Measurements from ENCODE around the gene SLC2A5. TPM values are rescaled to one million over a fixed set of nuclear protein-coding genes. Genes with fewer than 3 reads are reported as not detected.

SLC2A5 gene
- total and polyA plus RNA-seq, 10 donors = 2.9 to 23.6 (median 6.9) TPM

DNA sequence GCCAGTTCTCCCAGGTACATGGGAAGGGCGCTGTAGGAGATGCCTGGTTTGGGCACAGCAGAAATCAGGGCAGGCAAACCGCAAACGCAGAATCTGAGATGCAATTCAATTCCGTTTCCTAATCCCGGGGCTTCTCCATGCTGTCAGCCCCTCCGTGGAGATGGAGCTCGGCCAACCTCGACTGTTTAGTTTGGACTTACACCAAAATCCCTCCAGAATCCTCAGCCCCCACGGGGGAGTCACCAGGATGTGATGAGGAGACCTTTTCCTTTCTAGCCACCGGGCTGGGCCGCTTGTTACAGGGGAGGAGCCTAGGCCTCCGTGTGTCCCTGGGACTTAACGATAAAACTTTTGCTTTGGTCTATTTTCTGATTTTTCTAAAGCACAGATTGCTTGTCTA lies 51.1 kb downstream of the SLC2A5 start:
- Histone ChIP-seq H3K9me3 (no peaks in the 10 kb centered on the region), H3K4me3 (no peak overlapping the region), H3K27me3 (replicated peaks in 1 of 7) (no peaks in the 10 kb centered on the region), H3K36me3 (no peaks in the 10 kb centered on the region), H3K4me1 (peaks cover 0 to 19% (median 0%) of the 10 kb centered on the region in 6 donors), H3K27ac (no peak overlapping the region)
- TF ChIP-seq, protein P1, sequence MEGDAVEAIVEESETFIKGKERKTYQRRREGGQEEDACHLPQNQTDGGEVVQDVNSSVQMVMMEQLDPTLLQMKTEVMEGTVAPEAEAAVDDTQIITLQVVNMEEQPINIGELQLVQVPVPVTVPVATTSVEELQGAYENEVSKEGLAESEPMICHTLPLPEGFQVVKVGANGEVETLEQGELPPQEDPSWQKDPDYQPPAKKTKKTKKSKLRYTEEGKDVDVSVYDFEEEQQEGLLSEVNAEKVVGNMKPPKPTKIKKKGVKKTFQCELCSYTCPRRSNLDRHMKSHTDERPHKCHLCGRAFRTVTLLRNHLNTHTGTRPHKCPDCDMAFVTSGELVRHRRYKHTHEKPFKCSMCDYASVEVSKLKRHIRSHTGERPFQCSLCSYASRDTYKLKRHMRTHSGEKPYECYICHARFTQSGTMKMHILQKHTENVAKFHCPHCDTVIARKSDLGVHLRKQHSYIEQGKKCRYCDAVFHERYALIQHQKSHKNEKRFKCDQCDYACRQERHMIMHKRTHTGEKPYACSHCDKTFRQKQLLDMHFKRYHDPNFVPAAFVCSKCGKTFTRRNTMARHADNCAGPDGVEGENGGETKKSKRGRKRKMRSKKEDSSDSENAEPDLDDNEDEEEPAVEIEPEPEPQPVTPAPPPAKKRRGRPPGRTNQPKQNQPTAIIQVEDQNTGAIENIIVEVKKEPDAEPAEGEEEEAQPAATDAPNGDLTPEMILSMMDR (IDR thresholded peaks at IDR 0.05 in 8 of 11, conservative IDR thresholded peaks at IDR 0.05 in 3 of 11) = no peak
- TF ChIP-seq POLR2AphosphoS5 (IDR thresholded peaks at IDR 0.05) = no peak
- no peak for TF ChIP-seq POLR2A (IDR thresholded peaks at IDR 0.05)
- 58 to 71% (median 69%) methylated on average over 12 to 13 of the region's 13 CpGs for WGBS, 5 donors
- DNase-seq = no peak
- intact Hi-C loops (cut with DNase I; ENCODE audit: low total_unique reads) = no loop called here

DNA sequence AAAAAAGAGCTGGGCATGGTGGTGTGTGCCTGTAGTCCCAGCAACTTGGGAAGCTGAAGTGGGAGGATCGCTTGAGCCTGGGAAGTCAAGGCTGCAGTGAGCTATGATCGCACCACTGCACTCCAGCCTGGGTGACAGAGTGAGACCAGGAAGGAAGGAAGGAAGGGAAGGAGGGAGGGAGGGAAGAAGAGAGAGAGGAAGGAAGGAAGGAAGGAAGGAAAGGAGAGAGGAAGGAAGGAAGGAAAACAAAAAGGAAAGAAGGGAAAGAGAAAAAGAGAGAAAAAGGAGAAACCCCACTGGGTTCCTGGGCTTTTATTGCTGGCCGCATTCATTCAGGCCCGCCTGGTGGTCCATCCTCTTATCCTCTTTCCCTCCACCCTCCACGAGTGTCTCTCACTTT lies 53.0 kb downstream of the SLC2A5 start:
- intact Hi-C loops (cut with DNase I; ENCODE audit: low total_unique reads) = no loop called here
- Histone ChIP-seq H3K9me3 (no peaks in the 10 kb centered on the region), H3K27ac (no peak overlapping the region), H3K27me3 (replicated peaks in 1 of 7) (no peaks in the 10 kb centered on the region), H3K4me1 (peaks cover 0 to 27% (median 2%) of the 10 kb centered on the region in 6 donors), H3K36me3 (no peaks in the 10 kb centered on the region), H3K4me3 (no peak overlapping the region)
- WGBS, 5 donors = 73 to 88% (median 76%) methylated on average over 5 of the region's 5 CpGs
- no peak for DNase-seq
- TF ChIP-seq POLR2A (IDR thresholded peaks at IDR 0.05) (no peak), POLR2AphosphoS5 (IDR thresholded peaks at IDR 0.05) (no peak)
- TF ChIP-seq, protein P1 (IDR thresholded peaks at IDR 0.05 in 8 of 11, conservative IDR thresholded peaks at IDR 0.05 in 3 of 11) = no peak

DNA sequence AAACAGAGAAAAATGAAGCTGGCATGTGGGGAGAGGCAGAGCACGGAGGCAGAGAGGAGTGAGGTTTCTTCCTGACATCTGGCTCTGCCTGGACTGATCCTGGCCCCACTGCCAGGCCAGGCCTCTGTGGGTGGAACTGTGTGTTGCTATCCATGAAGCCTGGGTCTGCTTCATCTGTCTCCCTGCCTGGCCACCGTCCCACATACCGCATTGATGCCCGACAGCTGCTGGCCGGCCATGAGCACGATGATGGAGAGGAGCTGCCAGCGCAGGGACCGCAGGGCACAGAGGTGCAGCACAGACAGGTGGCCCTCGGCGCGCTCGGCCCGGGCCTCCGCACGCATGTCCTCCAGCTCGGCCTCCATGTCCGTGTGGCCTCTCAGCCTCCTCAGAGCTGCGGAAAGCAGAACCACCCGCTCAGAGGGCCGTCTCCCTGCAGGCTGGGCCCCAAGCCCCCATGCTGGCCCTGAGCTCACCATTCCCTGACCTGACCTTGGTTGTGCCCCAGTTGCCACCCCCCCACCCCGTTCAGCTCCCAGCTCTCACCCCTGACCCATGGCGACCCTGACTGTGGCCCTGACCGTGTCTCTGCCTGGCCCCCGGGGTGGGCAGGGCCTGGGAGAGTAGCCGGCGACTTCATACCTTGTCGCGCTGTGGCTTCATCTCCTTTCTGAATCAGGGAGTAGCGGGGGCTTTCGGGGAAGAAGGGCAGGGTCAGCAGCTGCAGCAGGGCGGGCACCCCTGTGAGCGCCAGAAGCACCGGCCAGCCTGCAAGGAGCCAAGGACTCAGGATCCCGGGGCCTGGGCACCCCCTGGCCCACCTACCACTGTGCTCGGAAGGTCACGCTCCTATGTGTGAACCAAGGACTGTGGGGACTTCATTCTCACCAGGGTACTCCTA lies 54.7 kb downstream of the SLC2A5 start:
- DNase-seq = no peak
- intact Hi-C loops (cut with DNase I; ENCODE audit: low total_unique reads) = loop anchor here (5.0 kb wide), 1 partner anchor 88 kb away; no protein-coding TSS in a partner anchor
- Histone ChIP-seq H3K36me3 (no peaks in the 10 kb centered on the region), H3K27me3 (replicated peaks in 1 of 7) (no peaks in the 10 kb centered on the region), H3K27ac (no peak overlapping the region), H3K4me1 (peaks cover 7 to 40% (median 18%) of the 10 kb centered on the region in 6 donors), H3K9me3 (no peaks in the 10 kb centered on the region), H3K4me3 (no peak overlapping the region)
- WGBS, 5 donors = 80 to 93% (median 87%) methylated on average over 21 to 36 of the region's 36 CpGs
- TF ChIP-seq POLR2A (IDR thresholded peaks at IDR 0.05) = no peak
- TF ChIP-seq, protein P1 (IDR thresholded peaks at IDR 0.05 in 8 of 11, conservative IDR thresholded peaks at IDR 0.05 in 3 of 11) = no peak
- no peak for TF ChIP-seq POLR2AphosphoS5 (IDR thresholded peaks at IDR 0.05)

DNA sequence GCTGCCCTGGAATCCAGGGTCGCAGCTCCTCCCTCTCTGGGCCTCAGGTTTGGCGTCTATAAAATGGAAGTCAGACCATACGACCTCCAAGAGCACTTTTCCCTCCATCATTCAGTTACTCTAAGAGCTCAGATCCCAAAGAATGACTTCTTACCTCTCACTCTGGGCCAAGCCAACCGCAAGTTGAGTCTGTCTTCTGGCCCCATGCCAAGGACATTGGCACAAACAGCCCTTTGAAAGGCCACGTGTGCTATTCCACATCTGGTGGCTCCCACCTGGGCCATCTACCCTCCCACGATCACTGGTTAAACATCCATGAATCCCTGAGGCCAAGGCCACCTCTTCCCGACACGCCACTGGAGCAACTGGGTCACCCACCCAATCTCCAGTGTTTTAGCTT lies 55.6 kb downstream of the SLC2A5 start:
- Histone ChIP-seq H3K4me1 (peaks cover 7 to 41% (median 19%) of the 10 kb centered on the region in 6 donors), H3K27me3 (replicated peaks in 1 of 7) (no peaks in the 10 kb centered on the region), H3K27ac (no peak overlapping the region), H3K36me3 (no peaks in the 10 kb centered on the region), H3K4me3 (no peak overlapping the region), H3K9me3 (no peaks in the 10 kb centered on the region)
- DNase-seq = no peak
- TF ChIP-seq POLR2AphosphoS5 (IDR thresholded peaks at IDR 0.05) (no peak), POLR2A (IDR thresholded peaks at IDR 0.05) (no peak)
- TF ChIP-seq, protein P1 (IDR thresholded peaks at IDR 0.05 in 8 of 11, conservative IDR thresholded peaks at IDR 0.05 in 3 of 11) = no peak
- intact Hi-C loops (cut with DNase I; ENCODE audit: low total_unique reads) = loop anchor here (5.0 kb wide), 1 partner anchor 88 kb away; no protein-coding TSS in a partner anchor
- 82 to 91% (median 88%) methylated on average over 8 of the region's 8 CpGs for WGBS, 5 donors

All from spleen (tissue), 11 donors.